Caco-2 (cell line): ENCODE measurements around the gene OAS1. TPM values are rescaled to one million over a fixed set of nuclear protein-coding genes. Genes with fewer than 3 reads are reported as not detected.
A peak's percentile ranks its signal among the peaks of the same experiment; 100 is the strongest.

Experiments used
- BruUV-seq: library from RNA; stranded (reverse); fragments of 400-500 nt; replicated peaks from 2 replicates; lab custom pipeline; 2021; lab: Mats Ljungman, UMichigan
- CTCF ChIA-PET: fragments of 300-600 bp; sonication (Branson Sonifier 250); formaldehyde crosslinking; loops from one replicate; lab custom pipeline; 2022; ENCODE audit warnings: antibody characterized with exemption; lab: Charles Lee
- POLR2A ChIA-PET: fragments of 300-600 bp; sonication (Branson Sonifier 250); formaldehyde crosslinking; loops from one replicate; lab custom pipeline; 2022; ENCODE audit warnings: antibody characterized with exemption; lab: Charles Lee
- DNase-seq, 2 experiments: peaks; one replicate each; pipeline versions ENCODE4 v3.0.0 to v3.0.0-alpha.2; 2020 to 2022
- H3K27me3 ChIP-seq: replicated peaks from 2 replicates; pipeline ENCODE4 v1.6.0; 2011; ENCODE audit warnings: low read length; ENCODE audit not compliant: control insufficient read depth, insufficient read depth
- H3K36me3 ChIP-seq: 2 replicates; pipeline ENCODE4 v1.5.1; 2011; ENCODE audit warnings: low read length; ENCODE audit not compliant: control insufficient read depth, insufficient read depth
- H3K4me1 ChIP-seq: fragments of 250-450 bp; sonication (Bioruptor Pico); 2 replicates; pipeline ENCODE4 v1.5.1; 2020; ENCODE audit warnings: mild to moderate bottlenecking
- H3K4me3 ChIP-seq: 2 replicates; pipeline ENCODE4 v1.5.1; 2011; ENCODE audit warnings: low read depth, mild to moderate bottlenecking, control low read depth, low read length
- H3K9me3 ChIP-seq: fragments of 250-450 bp; sonication (Bioruptor Pico); 2 replicates; pipeline ENCODE4 v1.5.1; 2020; ENCODE audit warnings: mild to moderate bottlenecking, moderate library complexity
- H3K27ac Mint-ChIP-seq: one replicate; pipeline ENCODE4 v1.8.0; 2022; ENCODE audit warnings: mixed read lengths; ENCODE audit not compliant: unreplicated experiment
- H3K27me3 Mint-ChIP-seq: one replicate; pipeline ENCODE4 v1.8.0; 2022; ENCODE audit warnings: mixed read lengths; ENCODE audit not compliant: insufficient read depth, unreplicated experiment
- H3K36me3 Mint-ChIP-seq: one replicate; pipeline ENCODE4 v1.8.0; 2022; ENCODE audit warnings: mild to moderate bottlenecking, mixed read lengths; ENCODE audit not compliant: insufficient read depth, unreplicated experiment
- H3K4me1 Mint-ChIP-seq: one replicate; pipeline ENCODE4 v1.8.0; 2022; ENCODE audit warnings: low read depth, mixed read lengths; ENCODE audit not compliant: unreplicated experiment
- H3K4me3 Mint-ChIP-seq: one replicate; pipeline ENCODE4 v1.8.0; 2022; ENCODE audit warnings: mild to moderate bottlenecking, moderate library complexity, mixed read lengths; ENCODE audit not compliant: unreplicated experiment
- H3K9me3 Mint-ChIP-seq: one replicate; pipeline ENCODE4 v1.8.0; 2022; ENCODE audit warnings: mixed read lengths; ENCODE audit not compliant: unreplicated experiment
- CTCF ChIP-seq, 2 experiments: fragments of 200-600 bp in 1 of 2; IDR thresholded peaks; 1 replicate in 1 of 2; 2 replicates in 1 of 2; pipeline versions ENCODE4 v1.5.1 to v1.8.0; 2011 to 2022; ENCODE audit warnings: antibody characterized with exemption in 1 of 2, control low read depth in 1 of 2, inconsistent platforms in 1 of 2, low read depth in 1 of 2, low read length in 1 of 2, mild to moderate bottlenecking in 1 of 2, moderate library complexity in 1 of 2; ENCODE audit not compliant: insufficient read depth in 1 of 2, severe bottlenecking in 1 of 2, unreplicated experiment in 1 of 2
- intact Hi-C: fragments of 100-400 bp; cut with micrococcal nuclease; formaldehyde crosslinking; loops from one replicate; pipeline ENCODE4 v1.10.0; 2022; ENCODE audit not compliant: unreplicated experiment
- total RNA-seq: library from RNA; stranded (reverse); gene quantifications from 2 replicates; pipeline ENCODE4 v1.2.3, GENCODE V29; 2022

Gene OAS1
- total RNA-seq, 1 experiment from 2014 or later: 14.2 TPM

GRCh38 chr12:112861284-112861683 lies 45.5 kb upstream of the OAS1 start:
- H3K9me3 ChIP-seq: no peaks in the 10 kb centered on the region
- H3K9me3 Mint-ChIP-seq: no peaks in the 10 kb centered on the region
- BruUV-seq: no TSS peak
- H3K36me3 ChIP-seq: no peaks in the 10 kb centered on the region
- no peaks in the 10 kb centered on the region for H3K4me1 Mint-ChIP-seq
- no peaks in the 10 kb centered on the region for H3K4me1 ChIP-seq
- H3K27ac Mint-ChIP-seq: no peak overlapping the region
- H3K4me3 Mint-ChIP-seq: no peak overlapping the region
- POLR2A ChIA-PET: no interaction called here
- intact Hi-C loops: no loop called here
- CTCF ChIA-PET: interaction anchor here (0.7 kb wide), 1 partner anchor 217 kb away, joined by 3 read pairs; no protein-coding TSS in a partner anchor
- DNase-seq: no peak
- no peak overlapping the region for H3K4me3 ChIP-seq
- peaks cover 18% of the 10 kb centered on the region for H3K27me3 Mint-ChIP-seq
- TF ChIP-seq CTCF (IDR thresholded peaks at IDR 0.05; ENCODE audit: insufficient read depth in 1 of 2, low read depth in 1 of 2, low read length in 1 of 2, severe bottlenecking in 1 of 2, unreplicated experiment in 1 of 2): no peak
- no peaks in the 10 kb centered on the region for H3K36me3 Mint-ChIP-seq
- no peaks in the 10 kb centered on the region for H3K27me3 ChIP-seq

- ChIA-PET CTCF (interaction anchor here (0.6 kb wide), 2 partner anchors 9 to 10 kb away, joined by 3 to 4 read pairs; no protein-coding TSS in a partner anchor), POLR2A (interaction anchor here (0.6 kb wide), 1 partner anchor 20 kb away, joined by 5 read pairs; no protein-coding TSS in a partner anchor)
- Mint-ChIP-seq H3K27me3 (peaks cover 18% of the 10 kb centered on the region), H3K9me3 (no peaks in the 10 kb centered on the region), H3K4me3 (no peak overlapping the region), H3K27ac (no peak overlapping the region), H3K4me1 (no peaks in the 10 kb centered on the region), H3K36me3 (no peaks in the 10 kb centered on the region)
- no peak for TF ChIP-seq CTCF (IDR thresholded peaks at IDR 0.05; ENCODE audit: insufficient read depth in 1 of 2, low read depth in 1 of 2, low read length in 1 of 2, severe bottlenecking in 1 of 2, unreplicated experiment in 1 of 2)
- Histone ChIP-seq H3K4me3 (no peak overlapping the region), H3K36me3 (no peaks in the 10 kb centered on the region), H3K9me3 (no peaks in the 10 kb centered on the region), H3K27me3 (no peaks in the 10 kb centered on the region), H3K4me1 (no peaks in the 10 kb centered on the region)
- no TSS peak for BruUV-seq
- no peak for DNase-seq
- intact Hi-C loops: no loop called here
Measured at GRCh38 chr12:112862636-112863290, 44.0 kb upstream of the OAS1 start.

DNA sequence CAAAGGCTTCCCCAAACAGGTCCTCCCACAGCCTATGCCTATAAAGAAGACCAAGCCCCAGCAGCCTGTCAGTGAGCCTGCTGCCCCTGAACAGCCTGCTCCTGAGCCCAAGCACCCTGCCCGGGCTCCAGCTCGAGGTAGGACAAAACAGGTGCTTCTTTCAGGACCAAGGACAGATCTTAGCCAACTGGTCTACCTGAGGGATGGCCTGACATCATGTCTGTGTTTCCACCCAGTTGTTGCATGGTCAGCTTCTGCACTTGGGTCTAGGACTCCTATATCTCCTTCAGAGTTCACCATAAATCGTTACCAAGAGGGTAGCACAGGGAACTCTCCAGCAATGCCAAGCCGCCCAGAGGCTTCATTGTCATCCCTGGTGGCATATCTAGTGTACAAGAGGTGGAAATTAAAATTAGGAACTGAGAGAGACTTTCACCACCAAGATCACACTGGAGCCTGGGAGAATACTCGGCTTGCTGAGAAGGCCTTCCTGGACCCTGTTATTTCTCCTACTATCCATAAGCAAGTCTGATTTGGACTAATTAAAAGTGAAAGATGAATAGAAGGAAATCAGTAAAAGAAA lies 38.2 kb upstream of the OAS1 start:
- Mint-ChIP-seq H3K4me3 (no peak overlapping the region), H3K4me1 (no peaks in the 10 kb centered on the region), H3K27ac (no peak overlapping the region), H3K9me3 (no peaks in the 10 kb centered on the region), H3K36me3 (no peaks in the 10 kb centered on the region), H3K27me3 (peaks cover 25% of the 10 kb centered on the region)
- no peaks in the 10 kb centered on the region for H3K4me1 ChIP-seq
- POLR2A ChIA-PET: no interaction called here
- no peaks in the 10 kb centered on the region for H3K9me3 ChIP-seq
- no peaks in the 10 kb centered on the region; the same call in 1 of the 2 replicates for H3K27me3 ChIP-seq
- no peaks in the 10 kb centered on the region for H3K36me3 ChIP-seq
- no peak for TF ChIP-seq CTCF (IDR thresholded peaks at IDR 0.05; ENCODE audit: insufficient read depth in 1 of 2, low read depth in 1 of 2, low read length in 1 of 2, severe bottlenecking in 1 of 2, unreplicated experiment in 1 of 2)
- H3K4me3 ChIP-seq: no peak overlapping the region
- intact Hi-C loops: no loop called here
- BruUV-seq: no TSS peak
- CTCF ChIA-PET: no interaction called here
- DNase-seq: peak; percentile 40 to 54
